Measurements from ENCODE around the gene PITPNC1.
"Not testable (repeated sequence)": the region's sequence is repeated elsewhere in the genome, so short reads cannot be mapped to it uniquely, and the experiment has no call there.

Gene PITPNC1

DNA sequence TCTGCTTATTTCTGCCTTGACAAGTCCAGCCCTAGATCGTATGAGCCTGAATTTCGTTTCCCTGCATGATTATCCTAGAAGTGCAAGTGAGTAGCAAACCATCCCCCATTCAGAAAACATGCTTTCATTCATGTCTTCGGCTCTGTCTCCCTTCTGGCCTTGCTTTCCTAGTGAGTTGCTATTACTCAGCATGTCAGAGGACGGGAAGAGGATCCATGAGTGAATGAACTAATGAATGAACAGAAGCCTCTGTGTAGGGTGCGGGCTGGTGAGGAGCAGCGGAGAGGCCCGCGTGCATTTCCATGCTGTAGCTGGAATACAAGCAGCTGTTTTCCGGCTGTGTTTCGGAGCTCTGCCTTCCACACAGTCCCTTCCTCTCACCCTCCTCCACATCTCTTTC is 184.9 kb downstream of the PITPNC1 start:
- FAIRE-seq, result no peak
- no peak for DNase-seq (ENCODE audit: extremely low spot score, insufficient read length, low read depth)

DNA sequence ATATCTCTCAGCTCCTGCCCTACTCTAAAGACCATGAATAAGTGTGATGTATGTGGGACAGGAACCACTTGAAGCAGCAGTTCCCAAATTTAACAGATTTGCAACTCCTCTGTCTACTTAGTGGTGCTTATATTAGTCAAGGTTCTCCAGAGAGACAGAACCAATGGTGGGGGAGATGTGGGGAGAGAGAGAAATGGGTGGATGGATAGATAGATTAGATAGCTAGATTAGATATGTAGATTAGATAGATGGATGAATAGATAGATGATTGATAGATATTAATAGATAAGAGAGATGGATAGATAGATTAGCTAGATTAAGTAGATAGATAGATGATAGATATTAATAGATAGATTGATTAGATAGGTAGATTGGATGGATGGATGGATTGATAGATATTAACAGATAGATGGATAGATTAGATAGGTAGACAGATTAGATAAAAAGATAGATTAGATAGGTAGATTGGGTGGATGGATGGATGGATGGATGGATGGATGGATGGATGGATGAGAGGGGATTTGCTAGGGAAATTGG is 186.7 kb downstream of the PITPNC1 start:
- no peak for FAIRE-seq
- DNase-seq (ENCODE audit: extremely low spot score, insufficient read length, low read depth), result no peak

DNA sequence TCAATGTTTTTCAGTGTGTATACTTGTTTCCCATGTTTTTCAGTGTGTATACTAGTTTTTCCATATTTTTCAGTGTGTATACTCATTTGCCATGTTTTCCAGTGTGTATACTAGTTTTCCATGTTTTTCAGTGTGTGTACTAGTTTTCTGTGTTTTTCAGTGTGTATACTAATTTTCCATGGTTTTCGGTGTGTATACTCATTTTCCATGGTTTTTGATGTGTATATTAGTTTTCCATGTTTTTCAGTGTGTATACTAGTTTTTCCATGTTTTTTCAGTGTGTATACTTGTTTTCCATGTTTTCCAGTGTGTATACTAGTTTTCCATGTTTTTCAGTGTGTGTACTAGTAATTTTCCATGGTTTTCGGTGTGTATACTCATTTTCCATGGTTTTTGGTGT is 188.0 kb downstream of the PITPNC1 start:
- DNase-seq (ENCODE audit: extremely low spot score, insufficient read length, low read depth), result no peak
- no peak for FAIRE-seq

DNA sequence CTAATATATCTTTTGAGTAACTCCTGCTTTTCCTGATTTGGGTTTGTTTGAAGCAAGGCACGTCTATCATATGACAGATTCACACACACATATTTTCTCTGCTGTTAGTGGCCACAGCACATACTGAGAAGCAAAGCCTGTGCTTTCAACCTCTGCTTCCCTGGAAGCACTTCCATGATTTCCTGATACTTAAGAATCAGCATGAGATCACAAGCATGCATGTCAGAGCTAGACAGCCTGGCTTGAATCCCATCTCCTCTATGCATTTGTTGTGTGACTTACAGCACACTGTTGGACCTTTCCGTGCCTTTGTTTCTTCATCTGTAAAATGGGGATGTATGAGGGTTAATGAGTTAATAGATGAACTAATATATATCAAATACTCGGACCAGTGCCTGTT is 189.6 kb downstream of the PITPNC1 start:
- no peak for DNase-seq (ENCODE audit: extremely low spot score, insufficient read length, low read depth)
- FAIRE-seq, result no peak

DNA sequence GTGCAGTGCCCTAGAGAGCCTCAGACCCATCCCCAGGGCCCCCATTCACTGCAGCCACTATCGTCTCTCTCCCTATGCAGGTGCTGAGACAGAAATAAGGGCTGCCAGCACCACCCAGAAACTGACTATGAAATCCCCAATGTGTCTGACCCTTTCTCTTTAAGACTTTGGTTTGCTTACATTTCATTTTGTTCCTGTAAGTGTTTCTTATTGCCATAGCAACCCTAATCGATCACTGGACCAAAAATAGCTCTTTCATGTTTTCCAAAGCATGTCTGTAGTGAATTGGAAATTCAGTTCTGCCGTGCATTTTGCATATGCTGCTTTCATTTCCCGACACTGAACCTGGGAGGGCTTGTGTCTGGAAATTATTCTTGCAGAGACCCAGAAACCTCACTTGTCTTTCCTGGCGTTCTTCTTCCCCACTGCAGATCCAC is 192.0 kb downstream of the PITPNC1 start:
- peak; percentile 80 for FAIRE-seq
- no peak for DNase-seq (ENCODE audit: extremely low spot score, insufficient read length, low read depth)

DNA sequence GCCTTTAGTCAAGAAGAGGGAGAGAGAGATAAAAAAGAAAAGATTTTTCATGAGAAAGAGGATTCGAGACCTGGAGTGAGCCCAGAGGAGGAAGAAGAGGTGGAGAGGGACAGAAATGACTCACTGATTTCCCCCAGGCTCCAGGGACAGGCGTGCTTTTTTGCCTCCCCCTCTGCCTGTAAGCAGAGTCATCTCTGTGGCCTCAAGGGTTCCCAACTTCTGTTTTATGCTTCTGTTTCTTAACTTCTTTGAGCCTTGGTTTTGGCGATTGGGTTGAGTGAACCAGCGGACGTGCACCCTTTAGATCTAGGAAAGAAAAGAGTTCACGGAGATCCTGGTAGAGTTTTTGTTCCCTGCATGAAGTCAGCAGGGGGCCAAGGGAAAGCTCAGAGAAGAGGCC is 192.8 kb downstream of the PITPNC1 start:
- DNase-seq (ENCODE audit: extremely low spot score, insufficient read length, low read depth), result no peak
- peak; percentile 92 for FAIRE-seq

DNA sequence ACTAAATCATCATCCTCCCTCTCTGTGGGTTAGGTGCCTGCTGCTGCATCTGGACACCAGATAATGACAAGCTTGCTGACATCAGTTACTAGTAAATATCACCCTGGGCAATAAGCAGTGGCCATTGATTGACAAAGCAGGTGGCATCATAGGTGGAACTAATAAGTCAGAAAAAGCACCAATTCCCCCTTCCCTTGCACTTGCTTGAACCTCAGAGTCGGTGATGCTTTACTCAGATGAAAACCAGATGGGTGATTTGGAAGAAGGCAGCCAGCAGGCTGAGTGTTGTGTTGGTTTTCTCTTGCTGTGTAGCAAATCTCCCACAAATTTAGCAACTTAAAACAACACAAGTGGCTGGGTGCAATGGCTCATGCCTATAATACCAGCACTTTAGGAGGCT is 193.7 kb downstream of the PITPNC1 start:
- FAIRE-seq (peak; percentile 59), DNase-seq (ENCODE audit: extremely low spot score, insufficient read length, low read depth) (no peak)

DNA sequence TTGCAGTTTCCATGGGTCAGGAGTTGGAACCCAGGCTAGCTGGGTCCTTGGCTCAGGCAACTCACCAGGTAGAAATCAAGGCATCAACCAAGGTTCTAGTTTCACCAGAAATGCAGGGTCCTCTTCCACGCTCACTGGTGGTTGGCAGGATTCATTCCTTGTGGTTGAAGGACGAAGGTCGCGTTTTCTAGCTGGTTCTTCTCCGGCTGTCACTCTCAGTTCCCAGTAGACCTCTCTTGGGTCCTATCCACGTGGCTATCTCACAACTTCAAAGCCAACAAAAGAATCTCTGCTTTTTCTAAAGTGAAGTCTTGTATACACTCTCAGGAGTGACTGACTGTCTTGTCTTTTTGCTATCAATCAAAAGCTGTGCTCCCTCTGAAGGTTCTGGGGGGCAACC is 194.4 kb downstream of the PITPNC1 start:
- peak; percentile 80 for FAIRE-seq
- DNase-seq (ENCODE audit: extremely low spot score, insufficient read length, low read depth), result no peak

DNA sequence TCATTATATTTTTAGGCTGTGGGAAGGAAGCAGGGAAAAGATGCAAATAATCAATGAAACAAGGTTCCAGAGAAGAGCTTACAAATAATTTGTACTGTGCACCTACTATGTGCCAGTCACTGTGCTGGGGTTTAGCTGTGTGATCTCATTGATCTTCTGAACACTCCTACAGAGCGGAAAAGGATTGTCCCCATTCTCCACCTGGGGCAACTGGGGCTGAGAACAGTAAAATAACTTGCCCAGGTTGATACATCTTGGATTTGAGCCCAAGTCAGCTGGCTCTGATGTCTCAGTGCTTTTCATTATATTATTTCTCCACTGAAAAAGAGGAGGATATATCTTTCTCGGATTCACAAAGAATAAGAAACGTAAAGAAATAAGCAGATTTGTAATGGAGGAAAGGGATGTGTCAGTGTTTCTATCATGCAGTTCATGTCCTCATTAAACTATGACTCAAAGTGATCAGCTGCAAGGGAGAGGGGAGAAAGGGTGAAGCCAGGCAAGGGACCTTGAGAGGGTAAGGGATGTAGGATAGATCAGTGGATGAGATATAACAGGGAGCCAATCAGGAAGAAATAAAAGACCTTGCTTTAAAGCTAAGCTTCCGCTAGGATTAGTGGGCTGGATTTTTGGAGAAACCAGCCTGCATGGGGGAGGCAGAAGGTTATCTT is 197.0 kb downstream of the PITPNC1 start:
- FAIRE-seq, result no peak
- DNase-seq (ENCODE audit: extremely low spot score, insufficient read length, low read depth), result no peak

DNA sequence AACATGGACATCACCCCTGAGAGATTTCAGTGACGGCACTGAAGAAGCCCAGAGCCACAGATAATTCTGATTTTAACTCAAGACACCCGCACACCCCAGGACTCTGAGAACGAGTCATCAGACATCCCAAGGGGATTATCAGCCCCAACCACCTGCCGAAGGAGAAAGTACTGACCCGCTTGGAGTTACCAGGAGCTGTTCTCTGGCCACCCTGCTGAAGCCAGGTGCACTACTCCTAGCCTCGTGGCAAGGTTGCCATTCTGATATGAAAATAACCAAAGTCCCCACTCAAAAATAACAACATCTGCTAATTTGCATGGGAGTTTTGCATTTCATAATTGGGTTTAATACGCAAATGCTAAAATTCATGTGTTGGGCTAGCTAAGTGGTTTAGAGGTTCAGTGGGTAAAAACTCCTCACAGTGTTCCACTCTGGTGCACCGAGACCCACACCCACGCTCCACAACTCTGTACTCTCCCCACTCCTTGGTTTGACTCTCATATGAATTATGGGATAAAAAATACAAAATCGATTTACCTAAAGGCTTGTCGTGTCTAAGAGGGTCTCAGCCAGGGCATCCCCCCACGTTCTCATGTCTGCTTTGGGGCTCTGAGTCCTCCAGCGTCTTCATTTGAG is 197.7 kb downstream of the PITPNC1 start:
- DNase-seq (ENCODE audit: extremely low spot score, insufficient read length, low read depth) (no peak), FAIRE-seq (peak; percentile 89)

DNA sequence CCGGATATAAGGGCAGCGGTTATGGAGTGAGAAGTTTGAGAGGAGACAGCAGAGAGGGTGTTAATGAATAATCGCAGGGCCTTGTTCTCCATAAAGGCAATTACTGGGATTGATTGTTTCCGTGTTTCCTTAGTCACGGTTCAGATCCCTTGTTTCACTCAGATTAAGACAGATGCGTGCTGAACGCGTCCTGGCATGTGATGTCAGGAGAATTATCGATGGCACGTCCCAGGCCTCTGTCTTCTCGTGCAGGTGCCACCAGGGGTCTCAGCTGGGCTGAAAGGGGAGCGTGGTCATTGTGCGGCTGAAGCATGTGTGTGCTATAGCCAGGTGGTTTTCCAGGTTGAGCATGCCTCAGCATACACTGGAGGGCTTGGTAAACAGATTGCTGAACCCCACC is 198.2 kb downstream of the PITPNC1 start:
- peak; percentile 79 for FAIRE-seq
- no peak for DNase-seq (ENCODE audit: extremely low spot score, insufficient read length, low read depth)

DNA sequence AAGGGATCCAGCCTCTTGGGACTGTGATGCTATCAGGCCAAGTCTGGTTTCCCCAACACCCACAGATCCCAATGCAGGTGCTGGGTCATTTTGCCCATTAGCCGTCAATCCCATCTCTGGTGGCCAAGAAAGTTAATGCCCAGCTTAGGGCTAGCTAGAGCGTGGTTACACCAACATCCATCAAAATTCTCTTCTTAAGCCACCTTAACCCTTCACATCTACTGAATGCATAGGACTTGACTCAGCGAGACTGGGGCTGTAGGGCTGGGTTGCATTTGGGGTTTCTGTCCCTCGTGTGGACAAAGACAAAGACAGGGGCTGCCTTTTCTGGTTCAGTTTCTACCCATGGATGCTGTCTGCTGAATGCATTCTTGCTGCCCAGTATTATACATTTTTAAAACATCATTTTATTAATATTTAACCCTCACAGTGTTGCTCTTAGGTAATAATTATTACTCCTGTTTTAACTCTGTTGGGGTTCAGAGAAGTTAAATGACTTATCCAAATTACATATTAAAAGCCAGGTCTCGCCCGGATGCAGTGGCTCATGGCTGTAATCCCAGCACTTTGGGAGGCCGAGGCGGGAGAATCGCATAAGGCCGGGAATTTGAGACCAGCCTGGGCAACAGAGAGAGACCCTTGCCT is 199.5 kb downstream of the PITPNC1 start:
- peak; percentile 47 for FAIRE-seq
- DNase-seq (ENCODE audit: extremely low spot score, insufficient read length, low read depth), result no peak

DNA sequence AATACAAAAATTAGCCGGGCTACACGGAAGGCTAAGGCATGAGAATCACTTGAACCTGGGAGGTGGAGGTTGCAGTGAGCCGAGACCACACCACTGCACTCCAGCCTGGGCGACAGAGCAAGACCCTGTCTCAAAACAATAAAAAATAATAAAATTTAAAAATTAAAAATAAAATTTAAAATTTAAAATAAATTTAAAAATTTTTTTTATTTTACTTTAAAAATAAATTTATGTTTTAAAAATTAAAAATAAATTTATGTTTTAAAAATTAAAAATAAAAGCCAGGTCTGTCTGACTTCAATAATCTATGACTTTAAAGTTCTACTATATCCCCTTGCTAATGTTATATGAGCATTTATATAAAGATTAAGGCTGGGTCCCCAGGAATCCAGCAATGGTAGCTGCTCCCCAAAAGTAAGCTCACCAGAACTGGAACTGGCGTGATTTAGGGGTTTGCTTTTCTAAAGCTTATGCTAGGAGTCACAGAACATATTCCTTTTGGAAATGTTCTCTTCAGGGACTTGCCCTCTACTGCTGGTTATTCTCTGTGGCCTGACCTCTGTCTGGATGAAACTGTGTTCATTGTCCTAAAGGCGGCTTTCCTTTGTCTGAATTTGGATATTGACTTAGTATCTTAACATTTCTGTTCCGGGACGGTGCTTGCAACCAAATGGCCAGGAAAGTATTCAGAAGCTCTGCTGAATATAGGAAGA is 200.5 kb downstream of the PITPNC1 start:
- peak; percentile 35 for FAIRE-seq

DNA sequence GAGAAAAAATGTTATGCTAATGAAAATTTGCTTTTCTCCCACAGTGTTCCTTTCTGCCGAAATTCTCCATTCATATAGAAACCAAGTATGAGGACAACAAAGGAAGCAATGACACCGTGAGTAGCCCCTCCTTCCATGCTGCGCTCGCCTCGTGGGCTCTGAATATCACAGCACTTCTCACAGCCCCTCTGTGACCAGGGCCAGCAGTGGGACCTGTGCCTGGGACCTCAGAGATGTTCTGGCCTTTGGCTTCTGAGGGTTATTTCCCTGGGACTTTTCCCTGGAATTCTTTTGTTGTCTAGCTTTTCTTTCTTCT is 201.0 kb downstream of the PITPNC1 start:
- DNase-seq (ENCODE audit: extremely low spot score, insufficient read length, low read depth) (no peak), FAIRE-seq (peak; percentile 86)

More for the DNA sequence above, 200.5 kb downstream of the PITPNC1 start:
- DNase-seq (ENCODE audit: extremely low spot score, insufficient read length, low read depth), result no peak

DNA sequence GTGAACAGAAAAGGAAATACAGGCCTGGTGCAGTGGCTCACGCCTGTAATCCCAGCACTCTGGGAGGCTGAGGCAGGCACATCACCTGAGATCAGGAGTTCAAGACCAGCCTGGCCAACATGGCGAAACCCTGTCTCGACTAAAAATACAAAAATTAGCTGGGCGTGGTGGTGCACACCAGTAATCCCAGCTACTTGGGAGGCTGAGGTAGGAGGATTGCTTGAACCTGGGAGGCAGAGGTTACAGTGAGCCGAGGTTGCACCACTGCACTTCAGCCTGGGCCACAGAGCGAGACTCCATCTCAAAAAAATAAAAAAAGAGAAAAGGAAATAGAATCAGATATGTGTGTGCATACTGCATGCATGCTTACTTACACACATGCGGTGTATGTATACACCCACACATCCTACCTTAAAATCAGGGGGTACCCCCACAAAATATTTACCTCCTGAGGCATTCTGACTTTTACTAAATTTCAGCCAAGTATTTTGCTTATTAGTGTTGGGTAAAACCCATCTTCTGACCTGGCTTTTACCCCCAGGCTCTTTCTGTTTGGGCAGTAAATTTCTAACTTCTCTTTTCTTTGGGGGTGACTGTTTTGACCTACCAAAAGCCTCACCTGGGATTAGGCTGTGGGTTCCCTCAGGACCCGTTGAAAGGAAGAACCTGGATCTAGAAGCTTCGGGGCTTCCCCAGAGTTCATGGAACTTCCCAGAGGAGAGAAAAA is 201.8 kb downstream of the PITPNC1 start:
- peak; percentile 73 for FAIRE-seq
- not testable (repeated sequence) for DNase-seq (ENCODE audit: extremely low spot score, insufficient read length, low read depth)

DNA sequence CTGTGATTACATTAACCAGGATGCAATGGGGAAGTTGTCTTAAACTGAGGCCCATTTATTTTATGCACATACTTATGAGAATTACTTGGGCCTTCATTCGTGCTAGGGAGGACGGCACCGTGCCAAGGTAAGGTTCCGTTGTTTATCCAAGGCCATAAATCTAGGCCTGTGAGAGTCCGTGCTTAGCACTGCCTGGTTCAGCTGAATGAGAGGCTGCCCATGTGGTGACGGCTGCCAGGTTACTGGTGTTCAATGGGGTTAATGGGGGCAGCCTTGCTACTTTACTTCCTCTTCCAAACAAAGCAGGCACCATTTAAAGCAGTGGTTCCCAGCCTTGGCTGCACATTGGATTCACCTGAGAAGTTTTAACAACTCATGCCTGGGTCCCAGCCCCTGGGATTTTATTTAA is 205.6 kb downstream of the PITPNC1 start:
- DNase-seq (ENCODE audit: extremely low spot score, insufficient read length, low read depth), result no peak
- no peak for FAIRE-seq

DNA sequence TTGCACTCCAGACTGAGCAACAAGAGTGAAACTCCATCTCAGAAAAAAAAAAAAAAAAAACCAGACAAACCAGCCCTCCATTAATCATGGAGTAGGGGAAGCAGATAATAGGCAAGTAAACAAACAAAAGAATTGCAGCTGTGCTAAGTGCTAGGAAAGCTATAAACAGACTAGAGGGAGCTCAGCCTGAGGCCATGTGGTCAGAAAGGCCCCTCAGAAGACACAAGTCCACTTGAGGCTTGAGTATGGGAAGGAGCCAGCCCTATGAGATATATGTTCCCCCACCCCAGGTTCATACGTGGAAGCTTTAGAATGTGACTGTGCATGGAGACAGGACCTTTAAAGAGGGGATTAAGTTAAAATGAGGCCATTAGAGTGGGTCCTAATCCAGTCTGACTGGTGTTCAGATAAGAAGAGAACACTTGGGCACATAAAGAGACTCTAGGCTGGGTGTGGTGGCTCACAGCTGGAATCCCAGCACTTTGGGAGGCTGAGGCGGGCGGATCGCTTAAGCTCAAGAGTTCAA is 208.1 kb downstream of the PITPNC1 start:
- no peak for FAIRE-seq
- no peak for DNase-seq (ENCODE audit: extremely low spot score, insufficient read length, low read depth)

DNA sequence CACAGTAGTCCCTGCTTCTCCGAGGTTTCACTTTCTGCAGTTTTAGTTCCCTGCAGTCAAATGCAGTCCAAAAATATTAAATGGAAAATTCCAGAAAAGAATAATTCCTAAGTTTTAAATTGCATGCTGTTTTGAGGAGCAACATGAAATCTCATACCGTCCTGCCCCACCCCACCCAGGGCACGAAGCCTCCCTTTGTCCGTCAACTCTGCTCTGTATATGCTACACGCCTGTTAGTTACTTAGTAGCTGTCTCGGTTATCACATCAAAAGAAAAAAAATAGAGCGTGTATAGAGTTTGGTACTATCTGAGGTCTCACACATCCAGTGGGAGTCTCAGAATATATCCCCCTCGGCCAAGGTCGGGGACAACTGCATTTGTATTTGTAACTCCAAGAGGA is 211.2 kb downstream of the PITPNC1 start:
- no peak for DNase-seq (ENCODE audit: extremely low spot score, insufficient read length, low read depth)

DNA sequence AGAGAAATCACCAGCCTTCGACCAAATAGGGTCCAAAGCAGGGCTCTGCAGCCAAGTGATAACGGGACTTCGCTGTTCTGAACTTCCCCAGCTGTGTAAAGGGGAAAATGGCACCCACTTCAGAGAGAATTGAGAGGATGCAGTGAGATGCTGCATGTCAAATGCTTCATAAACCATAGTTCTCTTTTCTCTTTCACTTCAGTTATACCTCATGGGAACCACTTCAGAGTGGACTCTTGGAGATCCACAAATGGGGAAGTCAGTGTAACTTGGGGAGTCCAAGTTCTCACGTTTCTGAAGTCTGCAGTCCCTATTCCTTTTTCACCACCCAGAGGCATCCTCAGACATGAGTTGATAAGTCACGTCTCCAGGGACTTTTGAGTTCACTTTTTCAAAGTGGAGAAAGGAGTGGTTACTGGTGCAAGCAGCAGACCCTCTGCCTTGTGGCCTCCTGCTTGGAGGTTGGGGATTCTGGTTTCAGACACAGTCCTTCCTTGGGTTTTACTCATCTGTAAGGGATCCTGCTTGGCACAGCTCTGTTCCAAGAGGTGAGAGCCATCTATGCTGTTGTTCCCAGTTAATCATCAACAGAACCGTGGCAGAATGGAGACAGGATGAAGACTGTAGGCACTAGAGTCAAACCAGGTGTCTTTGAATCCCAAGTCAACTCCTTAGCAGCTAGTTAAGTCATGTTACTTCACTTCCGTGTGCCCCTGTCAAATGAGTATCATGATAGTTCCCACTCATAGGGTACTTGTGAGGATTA is 217.2 kb downstream of the PITPNC1 start:
- FAIRE-seq (peak; percentile 81), DNase-seq (ENCODE audit: extremely low spot score, insufficient read length, low read depth) (no peak)

More for the DNA sequence above, 211.2 kb downstream of the PITPNC1 start:
- no peak for FAIRE-seq

All from GM18507 (cell line).